Neural progenitor cell (in vitro differentiated cells): ENCODE results near the gene EPB42.

Source experiments
- EZH2 ChIP-seq: fragments of 200-600 bp; sonication (generic); IDR thresholded peaks from 2 replicates; pipeline ENCODE4 v1.6.1; 2017; ENCODE audit warnings: antibody characterized with exemption, mild to moderate bottlenecking, moderate library complexity
- EZH2phosphoT487 ChIP-seq: fragments of 200-600 bp; sonication (generic); IDR thresholded peaks from 2 replicates; pipeline ENCODE4 v1.6.1; 2017; ENCODE audit warnings: antibody characterized with exemption
- TF ChIP-seq, protein P1 (sequence below): fragments of 200-600 bp; sonication (generic); IDR thresholded peaks from 2 replicates; pipeline ENCODE4 v1.5.1; 2017; ENCODE audit warnings: antibody characterized with exemption, mild to moderate bottlenecking

DNA sequence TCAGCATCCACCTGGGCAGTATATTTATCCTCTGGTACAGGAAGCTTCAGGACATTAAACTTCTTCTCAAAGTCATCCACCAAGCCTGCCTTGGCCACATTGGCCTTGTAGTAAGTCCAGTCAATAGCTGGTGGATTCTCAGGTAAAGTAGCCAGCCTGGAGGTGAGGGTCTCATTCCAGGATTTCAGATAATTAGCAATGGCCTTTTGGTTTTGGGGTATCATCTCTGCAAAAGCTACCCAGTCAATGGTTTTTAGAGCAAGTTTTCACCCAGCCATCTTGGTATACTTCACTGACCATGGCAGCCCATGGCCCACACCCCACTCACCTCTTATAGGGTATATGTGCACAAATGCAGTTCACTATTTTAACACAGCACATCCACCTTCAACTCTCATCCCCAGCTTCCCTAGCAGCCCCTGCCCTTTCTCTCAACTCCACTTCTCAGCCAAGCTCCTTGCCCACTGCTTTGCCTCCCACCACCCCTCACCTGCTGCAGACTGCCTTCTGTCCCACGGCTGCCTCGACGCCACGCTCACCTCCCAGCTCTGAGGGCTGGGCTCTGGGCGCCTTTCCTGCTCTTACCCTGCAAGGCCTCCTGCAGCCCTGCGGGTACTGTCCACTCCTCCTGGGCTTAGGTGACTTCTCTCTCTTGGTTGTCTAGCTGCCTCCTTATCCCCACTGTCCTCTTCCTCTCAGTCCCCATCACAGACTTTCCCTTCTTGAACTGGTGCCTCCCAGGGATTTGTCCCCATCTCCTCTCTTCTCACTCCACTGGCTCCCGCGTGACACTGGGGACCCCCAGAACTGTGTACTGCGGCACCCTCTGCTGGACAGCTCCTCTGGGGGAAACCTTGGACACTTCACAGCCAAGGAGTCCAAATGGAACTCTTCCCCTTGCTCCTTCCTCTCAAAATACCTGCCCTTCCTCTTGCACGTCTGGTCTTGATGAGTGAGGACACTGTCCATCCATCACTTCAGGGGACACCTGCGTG is 47.6 kb upstream of the EPB42 start:
- TF ChIP-seq EZH2 (no peak), EZH2phosphoT487 (no peak)
- TF ChIP-seq, protein P1, sequence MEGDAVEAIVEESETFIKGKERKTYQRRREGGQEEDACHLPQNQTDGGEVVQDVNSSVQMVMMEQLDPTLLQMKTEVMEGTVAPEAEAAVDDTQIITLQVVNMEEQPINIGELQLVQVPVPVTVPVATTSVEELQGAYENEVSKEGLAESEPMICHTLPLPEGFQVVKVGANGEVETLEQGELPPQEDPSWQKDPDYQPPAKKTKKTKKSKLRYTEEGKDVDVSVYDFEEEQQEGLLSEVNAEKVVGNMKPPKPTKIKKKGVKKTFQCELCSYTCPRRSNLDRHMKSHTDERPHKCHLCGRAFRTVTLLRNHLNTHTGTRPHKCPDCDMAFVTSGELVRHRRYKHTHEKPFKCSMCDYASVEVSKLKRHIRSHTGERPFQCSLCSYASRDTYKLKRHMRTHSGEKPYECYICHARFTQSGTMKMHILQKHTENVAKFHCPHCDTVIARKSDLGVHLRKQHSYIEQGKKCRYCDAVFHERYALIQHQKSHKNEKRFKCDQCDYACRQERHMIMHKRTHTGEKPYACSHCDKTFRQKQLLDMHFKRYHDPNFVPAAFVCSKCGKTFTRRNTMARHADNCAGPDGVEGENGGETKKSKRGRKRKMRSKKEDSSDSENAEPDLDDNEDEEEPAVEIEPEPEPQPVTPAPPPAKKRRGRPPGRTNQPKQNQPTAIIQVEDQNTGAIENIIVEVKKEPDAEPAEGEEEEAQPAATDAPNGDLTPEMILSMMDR: peak; percentile 57
